ENCODE measurements around the gene CDKAL1. TPM values are rescaled to one million over a fixed set of nuclear protein-coding genes. Genes with fewer than 3 reads are reported as not detected.

The CDKAL1 gene
- total and polyA plus RNA-seq, 2 donors = 9.8 to 19.9 TPM

DNA sequence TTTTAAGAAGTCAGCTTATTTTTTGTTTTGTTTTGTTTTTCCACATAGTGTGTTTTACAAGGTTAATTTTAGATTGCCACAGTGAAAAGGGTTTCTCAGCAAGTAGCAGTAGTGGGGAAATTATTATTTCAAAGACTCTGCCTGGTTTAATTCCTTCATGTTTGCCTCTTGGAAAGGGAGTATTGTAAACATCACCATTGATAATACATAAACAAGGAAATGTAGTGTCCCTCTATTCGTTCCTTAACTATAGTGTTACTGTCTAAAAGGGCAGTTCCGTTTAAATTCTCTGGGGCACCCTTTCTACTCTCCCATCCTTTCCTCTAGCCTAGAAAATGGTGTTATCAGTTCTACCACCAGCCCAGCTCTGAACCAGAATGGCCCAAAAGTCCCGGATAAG, 668.3 kb downstream of the CDKAL1 start:
- over 99% methylated on average over 3 of the region's 3 CpGs for WGBS
- Histone ChIP-seq H3K4me1 (ENCODE audit: control insufficient read depth in 2 of 2, insufficient read depth in 2 of 2, low read length in 2 of 2) (peaks cover 0 to 6% of the 10 kb centered on the region in 2 donors), H3K36me3 (ENCODE audit: control insufficient read depth in 2 of 2, insufficient read depth in 2 of 2, low read length in 1 of 2) (no peaks in the 10 kb centered on the region), H3K9me3 (ENCODE audit: control insufficient read depth in 2 of 2, insufficient read depth in 1 of 2, low read length in 1 of 2) (no peaks in the 10 kb centered on the region), H3K27me3 (ENCODE audit: control insufficient read depth in 2 of 2, insufficient read depth in 1 of 2, low read length in 1 of 2) (no peaks in the 10 kb centered on the region), H3K4me3 (ENCODE audit: low read length in 2 of 2) (no peak overlapping the region), H3K27ac (ENCODE audit: low read depth in 1 of 2, low read length in 1 of 2) (no peak overlapping the region)
- no peak for DNase-seq (ENCODE audit: low read depth in 6 of 9, low spot score in 9 of 9)

DNA sequence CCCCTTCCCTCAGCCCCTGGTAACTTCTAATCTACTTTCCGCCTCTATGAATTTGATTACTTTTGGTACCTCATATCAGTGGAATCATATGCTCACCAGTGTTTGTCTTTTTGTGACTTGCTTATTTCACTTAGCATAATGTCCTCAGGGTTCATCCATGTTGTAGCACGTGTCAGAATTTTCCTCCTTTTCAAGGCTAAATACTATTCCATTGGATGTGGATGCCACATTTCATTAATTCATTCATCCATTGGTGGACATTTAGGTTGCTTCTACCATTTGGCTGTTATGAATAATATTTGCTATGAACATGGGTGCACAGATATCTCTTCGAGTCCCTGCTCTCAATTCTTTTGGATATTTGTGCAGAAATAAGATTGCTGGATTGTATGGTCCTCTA, 670.7 kb downstream of the CDKAL1 start:
- 48% methylated on average over 3 of the region's 3 CpGs for WGBS
- Histone ChIP-seq H3K4me3 (ENCODE audit: low read length in 2 of 2) (no peak overlapping the region), H3K27me3 (ENCODE audit: control insufficient read depth in 2 of 2, insufficient read depth in 1 of 2, low read length in 1 of 2) (no peaks in the 10 kb centered on the region), H3K4me1 (ENCODE audit: control insufficient read depth in 2 of 2, insufficient read depth in 2 of 2, low read length in 2 of 2) (no peaks in the 10 kb centered on the region), H3K27ac (ENCODE audit: low read depth in 1 of 2, low read length in 1 of 2) (no peak overlapping the region), H3K36me3 (ENCODE audit: control insufficient read depth in 2 of 2, insufficient read depth in 2 of 2, low read length in 1 of 2) (no peaks in the 10 kb centered on the region), H3K9me3 (ENCODE audit: control insufficient read depth in 2 of 2, insufficient read depth in 1 of 2, low read length in 1 of 2) (no peaks in the 10 kb centered on the region)
- DNase-seq (ENCODE audit: low read depth in 6 of 9, low spot score in 9 of 9) = no peak

DNA sequence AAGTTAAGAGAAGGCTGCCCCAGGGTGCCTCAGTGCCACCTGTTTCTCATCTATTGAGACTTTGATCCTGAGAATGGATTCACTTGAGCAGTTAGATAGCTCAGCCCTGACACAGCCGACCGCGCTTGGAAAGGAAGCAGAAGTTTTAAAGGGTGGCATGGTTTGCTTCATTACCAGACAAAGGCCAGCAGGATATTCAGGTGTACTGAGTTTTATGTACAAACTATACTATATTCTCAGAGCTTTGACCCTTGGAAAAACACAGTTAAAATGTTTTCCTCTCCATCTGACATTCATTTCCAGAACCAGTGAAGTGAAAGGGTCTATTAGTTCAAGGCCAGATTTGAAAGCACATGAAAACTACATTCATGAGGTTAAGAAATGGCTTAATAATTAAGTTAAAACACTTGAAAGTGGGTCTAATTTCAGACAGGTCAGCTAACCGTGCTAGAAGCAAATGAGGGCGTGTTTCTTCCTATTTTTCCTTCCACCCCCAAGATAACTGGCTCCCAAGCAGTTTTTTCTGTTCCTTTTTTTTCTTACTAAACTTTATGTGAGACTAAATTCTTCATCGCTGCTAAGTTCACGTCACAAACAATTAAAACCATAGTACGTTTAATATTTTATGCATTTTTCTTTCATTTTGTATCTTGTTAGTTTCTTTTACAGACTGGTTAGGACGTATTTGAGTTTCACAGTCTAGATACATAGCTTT, 674.0 kb downstream of the CDKAL1 start:
- WGBS = 85% methylated on average over 9 of the region's 9 CpGs

DNA sequence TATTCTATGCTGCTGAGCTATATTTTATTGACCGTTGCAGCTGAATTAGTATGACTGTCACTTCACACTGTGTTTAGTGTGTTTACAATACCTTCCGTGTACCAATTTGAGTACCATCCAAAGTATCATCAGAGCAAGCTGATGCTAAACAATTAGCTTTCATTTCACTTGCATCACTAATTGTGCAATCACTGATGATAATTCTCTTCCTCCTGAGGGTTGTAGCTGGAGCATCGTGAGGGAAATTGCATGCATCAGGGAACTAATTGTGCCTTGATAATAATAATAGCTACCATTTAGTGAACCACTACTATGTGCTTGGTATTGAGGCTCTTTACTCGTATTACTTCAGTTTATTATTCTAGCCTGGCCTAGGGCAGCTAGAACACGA, 674.5 kb downstream of the CDKAL1 start:
- no peak overlapping the region for H3K4me3 ChIP-seq (ENCODE audit: low read length in 2 of 2)
- H3K4me1 ChIP-seq (ENCODE audit: control insufficient read depth in 2 of 2, insufficient read depth in 2 of 2, low read length in 2 of 2) = no peaks in the 10 kb centered on the region
- DNase-seq (ENCODE audit: low read depth in 6 of 9, low spot score in 9 of 9) = no peak
- H3K27me3 ChIP-seq (ENCODE audit: control insufficient read depth in 2 of 2, insufficient read depth in 1 of 2, low read length in 1 of 2) = no peaks in the 10 kb centered on the region
- H3K9me3 ChIP-seq (ENCODE audit: control insufficient read depth in 2 of 2, insufficient read depth in 1 of 2, low read length in 1 of 2) = no peaks in the 10 kb centered on the region
- no peak overlapping the region for H3K27ac ChIP-seq (ENCODE audit: low read depth in 1 of 2, low read length in 1 of 2)
- 86% methylated on average over 5 of the region's 5 CpGs for WGBS
- H3K36me3 ChIP-seq (ENCODE audit: control insufficient read depth in 2 of 2, insufficient read depth in 2 of 2, low read length in 1 of 2) = peaks cover 2 to 3% of the 10 kb centered on the region in 2 donors

More for the DNA sequence above, 674.0 kb downstream of the CDKAL1 start:
- no peak overlapping the region for H3K27ac ChIP-seq (ENCODE audit: low read depth in 1 of 2, low read length in 1 of 2)
- H3K36me3 ChIP-seq (ENCODE audit: control insufficient read depth in 2 of 2, insufficient read depth in 2 of 2, low read length in 1 of 2) = peaks cover 2 to 3% of the 10 kb centered on the region in 2 donors
- DNase-seq (ENCODE audit: low read depth in 6 of 9, low spot score in 9 of 9) = no peak
- H3K4me3 ChIP-seq (ENCODE audit: low read length in 2 of 2) = no peak overlapping the region
- no peaks in the 10 kb centered on the region for H3K9me3 ChIP-seq (ENCODE audit: control insufficient read depth in 2 of 2, insufficient read depth in 1 of 2, low read length in 1 of 2)
- no peaks in the 10 kb centered on the region for H3K27me3 ChIP-seq (ENCODE audit: control insufficient read depth in 2 of 2, insufficient read depth in 1 of 2, low read length in 1 of 2)
- no peaks in the 10 kb centered on the region for H3K4me1 ChIP-seq (ENCODE audit: control insufficient read depth in 2 of 2, insufficient read depth in 2 of 2, low read length in 2 of 2)

DNA sequence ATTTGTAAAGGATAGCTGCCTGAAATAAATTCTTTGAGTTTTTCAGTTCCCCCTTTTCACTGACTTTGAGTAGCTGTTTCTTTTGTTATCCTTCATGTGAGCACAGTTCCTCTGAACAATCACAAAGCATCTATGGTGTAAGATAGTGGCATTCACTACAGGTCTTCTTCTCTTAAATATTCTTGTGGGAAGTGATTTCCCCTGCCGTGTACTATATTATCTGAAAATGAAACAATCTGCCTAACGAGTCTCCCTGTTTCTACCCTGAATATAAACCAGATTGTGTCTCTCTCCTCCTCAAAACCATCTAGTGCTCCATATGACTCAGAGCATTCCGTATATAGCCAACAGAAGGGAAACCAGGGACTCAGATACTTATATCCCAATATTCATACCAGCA, 679.2 kb downstream of the CDKAL1 start:
- H3K9me3 ChIP-seq (ENCODE audit: control insufficient read depth in 2 of 2, insufficient read depth in 1 of 2, low read length in 1 of 2) = no peaks in the 10 kb centered on the region
- H3K27ac ChIP-seq (ENCODE audit: low read depth in 1 of 2, low read length in 1 of 2) = no peak overlapping the region
- H3K4me3 ChIP-seq (ENCODE audit: low read length in 2 of 2) = no peak overlapping the region
- H3K36me3 ChIP-seq (ENCODE audit: control insufficient read depth in 2 of 2, insufficient read depth in 2 of 2, low read length in 1 of 2) = peaks cover 2 to 3% of the 10 kb centered on the region in 2 donors
- 98% methylated on average over 3 of the region's 3 CpGs for WGBS
- no peaks in the 10 kb centered on the region for H3K27me3 ChIP-seq (ENCODE audit: control insufficient read depth in 2 of 2, insufficient read depth in 1 of 2, low read length in 1 of 2)
- DNase-seq (ENCODE audit: low read depth in 6 of 9, low spot score in 9 of 9) = no peak
- no peaks in the 10 kb centered on the region for H3K4me1 ChIP-seq (ENCODE audit: control insufficient read depth in 2 of 2, insufficient read depth in 2 of 2, low read length in 2 of 2)

DNA sequence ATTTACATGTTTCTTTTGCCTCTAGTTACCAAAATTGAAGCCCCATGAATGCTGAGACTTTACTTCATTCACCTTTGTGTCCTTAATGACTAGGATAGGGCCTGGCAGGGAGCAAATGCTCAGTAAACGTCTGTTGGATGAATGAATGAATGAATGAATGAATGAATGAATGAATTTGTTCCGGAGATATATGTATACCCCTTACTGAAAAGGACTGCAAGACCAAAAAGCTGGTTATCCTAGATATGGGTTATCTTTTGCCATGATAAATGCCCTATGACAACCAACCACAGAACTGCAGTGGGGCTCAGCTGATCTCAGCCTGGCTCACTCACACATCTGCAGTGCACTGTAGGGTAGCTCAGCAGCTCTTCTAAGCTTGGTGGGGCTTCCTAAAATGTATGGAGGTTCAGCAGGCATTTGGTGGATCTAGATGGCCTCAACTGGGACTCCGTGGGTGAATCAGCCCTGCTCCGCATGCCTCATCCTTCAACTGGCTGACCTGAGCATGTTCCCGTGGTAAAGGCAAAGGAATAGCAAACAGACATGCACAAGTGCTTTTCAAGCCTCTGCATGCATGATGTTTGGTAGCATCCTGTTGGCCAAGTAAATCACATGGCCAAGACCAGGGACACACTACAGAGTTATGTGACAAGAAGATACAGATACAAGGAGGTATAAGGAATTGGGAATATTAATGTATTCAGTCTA, 680.6 kb downstream of the CDKAL1 start:
- H3K36me3 ChIP-seq (ENCODE audit: control insufficient read depth in 2 of 2, insufficient read depth in 2 of 2, low read length in 1 of 2) = peaks cover 2 to 3% of the 10 kb centered on the region in 2 donors
- no peak overlapping the region for H3K4me3 ChIP-seq (ENCODE audit: low read length in 2 of 2)
- no peak overlapping the region for H3K27ac ChIP-seq (ENCODE audit: low read depth in 1 of 2, low read length in 1 of 2)
- DNase-seq (ENCODE audit: low read depth in 6 of 9, low spot score in 9 of 9) = no peak
- no peaks in the 10 kb centered on the region for H3K4me1 ChIP-seq (ENCODE audit: control insufficient read depth in 2 of 2, insufficient read depth in 2 of 2, low read length in 2 of 2)
- no peaks in the 10 kb centered on the region for H3K27me3 ChIP-seq (ENCODE audit: control insufficient read depth in 2 of 2, insufficient read depth in 1 of 2, low read length in 1 of 2)
- 96% methylated on average over 5 of the region's 5 CpGs for whole genome bisulfite sequencing
- H3K9me3 ChIP-seq (ENCODE audit: control insufficient read depth in 2 of 2, insufficient read depth in 1 of 2, low read length in 1 of 2) = no peaks in the 10 kb centered on the region

DNA sequence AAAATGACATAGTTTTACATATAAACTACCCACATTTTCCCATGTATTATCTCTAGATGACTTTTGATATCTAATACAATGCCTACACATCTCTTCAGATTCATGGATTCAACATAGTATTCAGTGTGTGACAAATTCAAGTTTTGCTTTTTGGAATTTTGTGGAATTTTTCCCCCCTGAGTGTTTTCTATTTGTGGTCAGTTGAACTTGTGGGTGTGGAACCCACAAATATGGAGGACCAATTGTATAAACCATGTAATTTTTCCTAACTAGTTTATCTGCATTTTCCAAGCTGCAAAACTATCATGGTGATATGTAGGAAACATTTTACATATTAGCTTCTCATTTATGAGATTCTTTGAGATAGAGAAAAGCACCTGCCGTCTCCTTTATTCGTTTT, 685.0 kb downstream of the CDKAL1 start:
- H3K27ac ChIP-seq (ENCODE audit: low read depth in 1 of 2, low read length in 1 of 2) = no peak overlapping the region
- no peaks in the 10 kb centered on the region for H3K27me3 ChIP-seq (ENCODE audit: control insufficient read depth in 2 of 2, insufficient read depth in 1 of 2, low read length in 1 of 2)
- no peaks in the 10 kb centered on the region for H3K9me3 ChIP-seq (ENCODE audit: control insufficient read depth in 2 of 2, insufficient read depth in 1 of 2, low read length in 1 of 2)
- H3K4me3 ChIP-seq (ENCODE audit: low read length in 2 of 2) = no peak overlapping the region
- no peak for DNase-seq (ENCODE audit: low read depth in 6 of 9, low spot score in 9 of 9)
- WGBS = 97% methylated on average over 2 of the region's 2 CpGs
- H3K4me1 ChIP-seq (ENCODE audit: control insufficient read depth in 2 of 2, insufficient read depth in 2 of 2, low read length in 2 of 2) = no peaks in the 10 kb centered on the region
- H3K36me3 ChIP-seq (ENCODE audit: control insufficient read depth in 2 of 2, insufficient read depth in 2 of 2, low read length in 1 of 2) = no peaks in the 10 kb centered on the region

DNA sequence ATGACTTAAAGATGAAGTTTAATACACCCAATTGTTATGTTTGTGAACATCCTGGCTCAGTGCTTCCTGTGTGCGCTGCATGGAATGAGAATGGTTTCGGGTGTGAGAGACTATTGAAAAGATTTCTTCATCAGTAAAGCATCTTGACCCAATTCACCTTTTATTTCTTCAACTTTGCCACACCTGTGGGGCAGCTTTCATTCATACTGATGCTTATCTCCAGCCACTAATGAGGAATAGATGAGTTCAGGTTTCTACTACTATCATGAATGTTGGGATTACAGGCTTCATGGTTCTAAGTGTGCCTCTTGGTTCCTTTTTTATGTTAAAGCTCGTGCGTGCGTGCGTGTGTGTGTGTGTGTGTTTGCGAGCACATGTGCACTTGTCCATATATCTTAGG, 685.6 kb downstream of the CDKAL1 start:
- peaks cover 0 to under 1% of the 10 kb centered on the region in 2 donors for H3K9me3 ChIP-seq (ENCODE audit: control insufficient read depth in 2 of 2, insufficient read depth in 1 of 2, low read length in 1 of 2)
- H3K36me3 ChIP-seq (ENCODE audit: control insufficient read depth in 2 of 2, insufficient read depth in 2 of 2, low read length in 1 of 2) = peaks cover 0 to under 1% of the 10 kb centered on the region in 2 donors
- no peak for DNase-seq (ENCODE audit: low read depth in 6 of 9, low spot score in 9 of 9)
- WGBS = 97% methylated on average over 7 of the region's 7 CpGs
- H3K4me3 ChIP-seq (ENCODE audit: low read length in 2 of 2) = no peak overlapping the region
- no peaks in the 10 kb centered on the region for H3K27me3 ChIP-seq (ENCODE audit: control insufficient read depth in 2 of 2, insufficient read depth in 1 of 2, low read length in 1 of 2)
- H3K27ac ChIP-seq (ENCODE audit: low read depth in 1 of 2, low read length in 1 of 2) = no peak overlapping the region
- H3K4me1 ChIP-seq (ENCODE audit: control insufficient read depth in 2 of 2, insufficient read depth in 2 of 2, low read length in 2 of 2) = no peaks in the 10 kb centered on the region

DNA sequence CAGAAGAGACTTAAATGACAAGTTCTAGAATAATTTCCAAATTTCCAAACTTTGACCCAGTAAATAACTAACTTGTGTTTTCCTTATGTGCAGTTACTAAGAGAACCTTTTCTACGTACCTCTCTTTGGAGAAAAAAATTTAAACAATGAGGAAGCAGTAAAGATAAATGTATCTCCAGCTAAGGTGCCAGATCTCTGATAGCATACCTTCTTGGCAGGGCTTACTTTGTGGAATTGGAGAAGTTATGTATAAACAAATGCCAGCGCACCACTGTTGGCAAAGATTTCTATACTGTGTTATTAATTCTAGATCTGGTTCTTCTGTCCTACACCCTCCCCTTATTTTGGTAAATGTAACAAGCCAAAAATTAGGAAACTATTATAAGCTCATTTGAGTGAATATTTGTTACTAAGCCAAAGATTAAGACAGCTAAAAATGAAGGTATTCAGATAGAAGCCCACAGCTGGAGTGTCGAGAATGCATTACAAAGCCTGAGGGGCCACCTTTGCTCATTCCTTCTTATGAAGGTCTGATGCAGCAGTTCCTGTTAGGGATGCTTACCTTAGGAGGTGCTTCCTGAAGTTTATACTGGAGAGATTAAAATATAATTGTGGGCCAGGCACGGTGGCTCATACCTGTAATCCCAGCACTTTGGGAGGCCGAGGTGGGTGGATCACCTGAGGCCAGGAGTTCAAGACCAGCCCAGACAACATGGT, 686.2 kb downstream of the CDKAL1 start:
- no peak overlapping the region for H3K4me3 ChIP-seq (ENCODE audit: low read length in 2 of 2)
- H3K36me3 ChIP-seq (ENCODE audit: control insufficient read depth in 2 of 2, insufficient read depth in 2 of 2, low read length in 1 of 2) = peaks cover 0 to 6% of the 10 kb centered on the region in 2 donors
- no peak overlapping the region for H3K27ac ChIP-seq (ENCODE audit: low read depth in 1 of 2, low read length in 1 of 2)
- WGBS = 97% methylated on average over 5 of the region's 5 CpGs
- no peaks in the 10 kb centered on the region for H3K27me3 ChIP-seq (ENCODE audit: control insufficient read depth in 2 of 2, insufficient read depth in 1 of 2, low read length in 1 of 2)
- no peaks in the 10 kb centered on the region for H3K4me1 ChIP-seq (ENCODE audit: control insufficient read depth in 2 of 2, insufficient read depth in 2 of 2, low read length in 2 of 2)
- peaks cover 0 to 3% of the 10 kb centered on the region in 2 donors for H3K9me3 ChIP-seq (ENCODE audit: control insufficient read depth in 2 of 2, insufficient read depth in 1 of 2, low read length in 1 of 2)
- no peak for DNase-seq (ENCODE audit: low read depth in 6 of 9, low spot score in 9 of 9)

Measured in thymus (tissue), 11 donors.